ENCODE data around the gene DCP2. TPM values are rescaled to one million over a fixed set of nuclear protein-coding genes. Genes with fewer than 3 reads are reported as not detected.
"Not testable (repeated sequence)": the region's sequence is repeated elsewhere in the genome, so short reads cannot be mapped to it uniquely, and the experiment has no call there.

Gene DCP2
- total RNA-seq, 4 donors from 2014 or later: 11.3 to 45.5 (median 23.0) TPM

DNA sequence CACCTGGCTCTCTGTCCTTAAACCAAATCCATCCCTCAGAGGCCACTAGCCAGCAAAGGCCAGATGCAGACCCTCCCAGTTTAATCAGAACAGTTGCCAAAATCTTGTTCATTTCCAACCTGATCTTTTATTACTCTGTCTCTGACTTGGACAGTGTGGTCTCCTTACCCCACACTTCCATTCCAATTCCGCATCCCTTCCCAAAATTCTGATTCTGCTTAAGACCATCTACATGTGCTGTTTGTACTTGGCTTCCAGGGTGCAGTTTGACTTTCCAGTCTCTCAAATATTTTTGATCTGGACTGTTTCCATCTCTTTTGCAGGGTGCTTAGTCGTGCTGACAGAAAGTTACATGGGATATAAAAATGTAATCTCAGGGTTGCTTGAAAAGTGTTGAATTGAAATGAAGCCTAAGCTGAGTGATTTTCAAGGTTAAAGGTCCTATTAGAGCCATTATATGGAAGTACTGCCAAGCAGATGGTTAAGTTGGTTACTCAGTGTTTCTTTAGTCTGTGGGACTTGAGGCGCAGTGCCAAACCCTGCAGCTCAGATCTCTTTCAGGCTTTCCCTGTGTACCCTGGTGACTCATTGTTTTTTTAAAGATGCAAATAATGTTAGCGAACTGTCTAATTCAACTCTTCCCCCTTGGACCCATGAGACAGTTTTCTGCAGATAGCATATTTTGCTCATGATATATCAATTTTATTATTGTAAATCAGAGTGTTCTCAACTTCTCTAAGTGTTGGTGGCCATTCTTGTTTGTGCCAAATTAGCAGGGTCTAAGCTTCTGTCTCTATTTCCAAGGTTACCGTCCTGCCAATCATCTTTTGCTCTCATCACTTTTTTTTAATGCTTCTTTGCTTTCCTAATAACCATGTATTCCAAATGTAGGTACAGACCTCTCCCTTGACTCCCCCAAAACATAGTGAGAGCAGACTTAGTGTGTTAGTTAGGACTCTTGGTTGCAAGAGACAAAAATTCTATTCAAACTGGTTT, 18.2 kb upstream of the DCP2 start:
- peak in 1 of 2 donors; percentile 83 for DNase-seq (ENCODE audit: low spot score in 2 of 2)
- WGBS: 22% methylated on average over 5 of the region's 5 CpGs
- H3K27ac ChIP-seq: peak overlapping the region; percentile 25

DNA sequence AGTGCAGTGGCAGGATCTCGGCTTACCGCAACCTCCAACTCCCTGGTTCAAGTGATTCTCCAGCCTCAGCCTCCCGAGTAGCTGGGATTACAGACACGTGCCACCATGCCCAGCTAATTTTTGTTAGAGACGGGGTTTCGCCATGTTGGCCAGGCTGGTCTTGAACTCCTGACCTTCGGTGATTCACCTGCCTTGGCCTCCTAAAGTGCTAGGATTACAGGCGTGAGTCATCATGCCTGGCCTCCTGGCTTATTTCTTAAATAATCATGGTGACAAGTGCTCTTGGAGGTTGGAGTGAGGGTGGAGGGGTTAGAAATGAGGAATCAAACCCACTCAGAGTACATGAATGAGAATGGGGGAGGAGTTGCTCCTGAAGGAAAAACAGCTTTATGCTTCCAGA, 16.7 kb upstream of the DCP2 start:
- not testable (repeated sequence) for DNase-seq (ENCODE audit: low spot score in 2 of 2); H3K27ac ChIP-seq; H3K36me3 ChIP-seq; H3K4me3 ChIP-seq; H3K9me3 ChIP-seq; H3K27me3 ChIP-seq
- H3K4me1 ChIP-seq: peaks cover 36% of the 10 kb centered on the region
- WGBS: 75% methylated on average over 8 of the region's 8 CpGs

More for the DNA sequence above, 18.2 kb upstream of the DCP2 start:
- no peak for TF ChIP-seq POLR2A (IDR thresholded peaks at IDR 0.05)
- TF ChIP-seq, protein P1, sequence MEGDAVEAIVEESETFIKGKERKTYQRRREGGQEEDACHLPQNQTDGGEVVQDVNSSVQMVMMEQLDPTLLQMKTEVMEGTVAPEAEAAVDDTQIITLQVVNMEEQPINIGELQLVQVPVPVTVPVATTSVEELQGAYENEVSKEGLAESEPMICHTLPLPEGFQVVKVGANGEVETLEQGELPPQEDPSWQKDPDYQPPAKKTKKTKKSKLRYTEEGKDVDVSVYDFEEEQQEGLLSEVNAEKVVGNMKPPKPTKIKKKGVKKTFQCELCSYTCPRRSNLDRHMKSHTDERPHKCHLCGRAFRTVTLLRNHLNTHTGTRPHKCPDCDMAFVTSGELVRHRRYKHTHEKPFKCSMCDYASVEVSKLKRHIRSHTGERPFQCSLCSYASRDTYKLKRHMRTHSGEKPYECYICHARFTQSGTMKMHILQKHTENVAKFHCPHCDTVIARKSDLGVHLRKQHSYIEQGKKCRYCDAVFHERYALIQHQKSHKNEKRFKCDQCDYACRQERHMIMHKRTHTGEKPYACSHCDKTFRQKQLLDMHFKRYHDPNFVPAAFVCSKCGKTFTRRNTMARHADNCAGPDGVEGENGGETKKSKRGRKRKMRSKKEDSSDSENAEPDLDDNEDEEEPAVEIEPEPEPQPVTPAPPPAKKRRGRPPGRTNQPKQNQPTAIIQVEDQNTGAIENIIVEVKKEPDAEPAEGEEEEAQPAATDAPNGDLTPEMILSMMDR (IDR thresholded peaks at IDR 0.05): no peak
- no peak for TF ChIP-seq EP300 (IDR thresholded peaks at IDR 0.05)
- TF ChIP-seq POLR2AphosphoS5 (IDR thresholded peaks at IDR 0.05): no peak
- no peaks in the 10 kb centered on the region for H3K36me3 ChIP-seq
- H3K4me3 ChIP-seq: no peak overlapping the region
- H3K27me3 ChIP-seq: no peaks in the 10 kb centered on the region
- no peaks in the 10 kb centered on the region for H3K9me3 ChIP-seq
- H3K4me1 ChIP-seq: peaks cover 28% of the 10 kb centered on the region

DNA sequence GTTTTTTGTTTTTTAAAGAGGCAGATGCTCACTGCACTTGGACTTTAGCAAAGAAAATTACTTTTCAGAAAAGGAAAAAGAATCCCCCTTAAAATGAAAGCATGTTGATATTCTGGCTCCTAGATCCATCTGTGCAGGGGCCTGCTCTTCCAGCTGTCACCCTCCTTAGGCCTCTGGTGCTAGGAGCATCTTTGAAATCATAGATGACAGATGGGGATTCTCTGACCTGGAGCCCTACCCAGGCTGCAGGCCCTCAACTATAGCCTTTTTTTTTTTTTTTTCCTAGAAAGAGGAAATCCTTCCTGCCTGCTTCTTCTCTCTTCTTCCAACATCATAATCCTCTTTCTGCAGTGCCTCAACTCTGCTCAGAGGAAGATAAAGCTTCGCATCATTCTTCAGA, 16.3 kb upstream of the DCP2 start:
- no peaks in the 10 kb centered on the region for H3K27me3 ChIP-seq
- no peak overlapping the region for H3K4me3 ChIP-seq
- no peak overlapping the region for H3K27ac ChIP-seq
- WGBS: 93% methylated on average over 1 of the region's 1 CpG
- peaks cover 36% of the 10 kb centered on the region for H3K4me1 ChIP-seq
- no peaks in the 10 kb centered on the region for H3K36me3 ChIP-seq
- DNase-seq (ENCODE audit: low spot score in 2 of 2): no peak
- no peaks in the 10 kb centered on the region for H3K9me3 ChIP-seq
- TF ChIP-seq EP300 (IDR thresholded peaks at IDR 0.05): no peak
- no peak for TF ChIP-seq POLR2A (IDR thresholded peaks at IDR 0.05)
- no peak for TF ChIP-seq POLR2AphosphoS5 (IDR thresholded peaks at IDR 0.05)
- TF ChIP-seq, protein P1 (IDR thresholded peaks at IDR 0.05): no peak

DNA sequence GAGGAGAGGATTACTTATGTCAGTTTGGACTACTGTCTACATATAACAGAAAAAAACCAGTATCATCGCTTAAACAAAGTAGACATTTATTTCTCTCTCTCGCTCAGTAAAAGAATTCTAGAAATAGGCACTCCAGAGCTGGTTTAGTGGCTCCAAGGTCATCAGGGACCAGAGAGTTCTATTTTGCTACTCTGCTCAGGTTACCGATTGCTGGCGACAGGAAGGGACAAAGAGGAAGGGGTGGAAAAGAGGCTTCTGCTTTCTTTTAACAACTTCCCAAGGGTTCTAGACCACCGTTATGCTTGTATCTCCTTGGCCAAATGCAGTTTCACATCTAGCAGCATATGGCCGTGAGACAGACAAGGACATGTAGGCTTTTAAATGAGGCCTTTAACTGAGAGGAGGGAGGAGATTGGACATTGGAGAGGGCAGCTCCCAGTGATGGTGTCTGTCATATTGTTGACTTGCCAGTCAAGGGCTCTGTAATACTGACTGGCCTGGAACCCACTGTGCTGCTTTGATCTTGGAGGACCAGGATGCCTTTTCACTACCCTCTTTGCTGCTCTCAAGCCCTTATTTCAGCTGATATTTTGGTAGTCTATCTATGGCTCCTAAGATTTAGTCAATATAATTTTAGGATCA, 15.6 kb upstream of the DCP2 start:
- H3K4me1 ChIP-seq: peaks cover 36% of the 10 kb centered on the region
- no peaks in the 10 kb centered on the region for H3K9me3 ChIP-seq
- H3K4me3 ChIP-seq: no peak overlapping the region
- no peak overlapping the region for H3K27ac ChIP-seq
- 94% methylated on average over 6 of the region's 6 CpGs for WGBS
- DNase-seq (ENCODE audit: low spot score in 2 of 2): no peak
- TF ChIP-seq, protein P1 (IDR thresholded peaks at IDR 0.05): no peak
- TF ChIP-seq POLR2A (IDR thresholded peaks at IDR 0.05): no peak
- TF ChIP-seq EP300 (IDR thresholded peaks at IDR 0.05): no peak
- TF ChIP-seq POLR2AphosphoS5 (IDR thresholded peaks at IDR 0.05): no peak
- no peaks in the 10 kb centered on the region for H3K36me3 ChIP-seq
- H3K27me3 ChIP-seq: no peaks in the 10 kb centered on the region

DNA sequence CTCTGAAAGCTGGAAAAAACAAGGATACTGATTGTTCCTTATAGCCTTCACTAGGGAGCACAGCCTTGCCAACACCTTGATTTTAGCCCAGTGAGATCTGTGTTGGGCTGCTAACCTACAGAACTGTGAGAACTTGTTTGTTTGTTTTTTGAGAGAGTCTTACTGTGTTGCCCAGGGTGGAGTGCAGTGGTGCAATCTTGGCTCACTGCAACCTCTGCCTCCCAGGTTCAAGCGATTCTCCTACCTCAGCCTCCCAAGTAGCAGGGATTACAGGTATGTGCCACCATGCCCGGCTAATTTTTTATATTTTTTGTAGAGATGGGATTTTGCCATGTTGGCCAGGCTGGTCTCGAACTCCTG, 13.2 kb upstream of the DCP2 start:
- H3K36me3 ChIP-seq; H3K9me3 ChIP-seq; DNase-seq (ENCODE audit: low spot score in 2 of 2); H3K27ac ChIP-seq; H3K27me3 ChIP-seq; H3K4me3 ChIP-seq: not testable (repeated sequence)
- 86% methylated on average over 3 of the region's 3 CpGs for WGBS
- peaks cover 21% of the 10 kb centered on the region for H3K4me1 ChIP-seq

DNA sequence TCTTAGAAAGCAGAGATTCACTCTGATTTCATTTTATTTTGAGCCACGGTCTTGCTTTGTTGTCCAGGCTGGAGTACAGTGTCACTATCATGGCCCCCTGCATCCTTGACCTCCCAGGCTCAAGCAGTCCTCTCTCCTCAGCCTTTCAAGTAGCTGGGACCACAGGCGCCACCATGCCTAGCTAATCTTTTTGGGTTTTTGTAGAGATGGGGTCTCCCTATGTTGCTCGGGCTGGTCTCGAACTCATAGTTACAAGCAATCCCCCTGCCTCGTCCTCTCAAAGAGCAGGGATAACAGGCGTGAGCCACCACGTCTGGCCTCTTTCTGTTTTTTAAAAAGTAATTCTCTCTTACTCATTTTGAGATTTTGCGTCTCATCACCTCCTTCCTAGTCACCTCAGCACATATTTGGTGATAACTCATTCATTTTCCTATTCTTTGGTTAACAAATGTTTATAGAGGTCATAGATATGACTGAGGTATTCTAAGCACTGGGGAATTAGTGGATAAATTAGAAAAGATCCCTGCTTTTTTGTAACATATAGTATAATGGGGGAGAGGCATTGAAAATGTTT, 10.8 kb upstream of the DCP2 start:
- Histone ChIP-seq H3K36me3 (no peaks in the 10 kb centered on the region), H3K27me3 (no peaks in the 10 kb centered on the region), H3K4me3 (no peak overlapping the region), H3K27ac (no peak overlapping the region), H3K9me3 (no peaks in the 10 kb centered on the region), H3K4me1 (peaks cover 10% of the 10 kb centered on the region)
- TF ChIP-seq EP300 (IDR thresholded peaks at IDR 0.05): no peak
- TF ChIP-seq POLR2AphosphoS5 (IDR thresholded peaks at IDR 0.05): no peak
- no peak for TF ChIP-seq POLR2A (IDR thresholded peaks at IDR 0.05)
- TF ChIP-seq, protein P1 (IDR thresholded peaks at IDR 0.05): no peak
- no peak for DNase-seq (ENCODE audit: low spot score in 2 of 2)
- 96% methylated on average over 8 of the region's 8 CpGs for WGBS

Measured in suprapubic skin (tissue), 4 donors.